Endodermal cell (in vitro differentiated cells): ENCODE data around the gene VPS54. TPM values are rescaled to one million over a fixed set of nuclear protein-coding genes. Genes with fewer than 3 reads are reported as not detected.

Source experiments
- DNase-seq: peaks from one replicate; pipeline ENCODE4 v3.0.0-alpha.2; 2017
- H3K27ac ChIP-seq: 2 replicates; pipeline ENCODE4 v1.5.1; 2013; ENCODE audit warnings: mild to moderate bottlenecking, low read depth, low read length, moderate library complexity
- H3K27me3 ChIP-seq: 2 replicates; pipeline ENCODE4 v1.6.1; 2013; ENCODE audit warnings: mild to moderate bottlenecking, low read length, moderate library complexity; ENCODE audit not compliant: insufficient read depth, control insufficient read depth, poor library complexity, severe bottlenecking
- H3K36me3 ChIP-seq: 2 replicates; pipeline ENCODE4 v1.7.0; 2013; ENCODE audit warnings: mild to moderate bottlenecking, low read length, moderate library complexity; ENCODE audit not compliant: control insufficient read depth, insufficient read depth
- H3K4me1 ChIP-seq: one replicate; pipeline ENCODE4 v1.7.0; 2013; ENCODE audit warnings: low read length; ENCODE audit not compliant: control insufficient read depth, insufficient read depth
- H3K4me3 ChIP-seq: 2 replicates; pipeline ENCODE4 v1.5.1; 2013; ENCODE audit warnings: mild to moderate bottlenecking, low read length, moderate library complexity
- H3K9ac ChIP-seq: 2 replicates; pipeline ENCODE4 v1.6.1; 2013; ENCODE audit warnings: mild to moderate bottlenecking, low read length, moderate library complexity; ENCODE audit not compliant: poor library complexity, severe bottlenecking; ENCODE audit errors: extremely low read depth
- H3K9me3 ChIP-seq: 2 replicates; pipeline ENCODE4 v1.6.1; 2013; ENCODE audit warnings: mild to moderate bottlenecking, low read length, moderate library complexity; ENCODE audit not compliant: control insufficient read depth
- H3K27ac Mint-ChIP-seq: 2 replicates; pipeline ENCODE4 v1.8.0; 2020; ENCODE audit warnings: mixed read lengths
- H3K27me3 Mint-ChIP-seq: 2 replicates; pipeline ENCODE4 v1.8.0; 2021; ENCODE audit warnings: mild to moderate bottlenecking, mixed read lengths; ENCODE audit not compliant: insufficient read depth
- H3K36me3 Mint-ChIP-seq: 2 replicates; pipeline ENCODE4 v1.8.0; 2020; ENCODE audit warnings: low read depth, mixed read lengths
- H3K4me1 Mint-ChIP-seq: 2 replicates; pipeline ENCODE4 v1.8.0; 2020; ENCODE audit warnings: mixed read lengths
- H3K4me3 Mint-ChIP-seq: 2 replicates; pipeline ENCODE4 v1.8.0; 2020; ENCODE audit warnings: mild to moderate bottlenecking, moderate library complexity, mixed read lengths
- H3K9me3 Mint-ChIP-seq: 2 replicates; pipeline ENCODE4 v1.8.0; 2020; ENCODE audit warnings: mild to moderate bottlenecking, mixed read lengths
- WGBS, 2 experiments: methylation state at CpG; one replicate each; pipeline versions ENCODE4 v1.1.5 to v1.1.7; 2013; ENCODE audit warnings: missing lambda C conversion rate in 2 of 2, mixed read lengths in 1 of 2; ENCODE audit not compliant: insufficient coverage in 1 of 2, insufficient read length in 1 of 2; 5-methylcytosine and 5-hydroxymethylcytosine counted together
- total RNA-seq, 2 donors: library from RNA; stranded (reverse); fragmentation: NEBNext Ultra II Directional in 1 of 2; extraction: Animal tissue kit (Norgen Biotek cat#: 25700) in 1 of 2; gene quantifications; 2 replicates in 1 of 2; 3 replicates in 1 of 2; pipeline ENCODE4 v1.2.1, GENCODE V29; 2021
- TF ChIP-seq, protein P1 (sequence below): fragments of 200-600 bp; sonication (generic); conservative IDR thresholded peaks from 2 replicates; pipeline ENCODE4 v1.5.0; 2021; ENCODE audit warnings: antibody characterized with exemption, mild to moderate bottlenecking

VPS54 gene
- total RNA-seq, 2 donors from 2014 or later, result 18.4 to 25.7 TPM

GRCh38 chr2:64054161-64054915 is 35.1 kb upstream of the VPS54 start:
- H3K27ac Mint-ChIP-seq, result no peak overlapping the region
- H3K36me3 Mint-ChIP-seq, result no peaks in the 10 kb centered on the region
- peaks cover 37% of the 10 kb centered on the region for H3K4me1 Mint-ChIP-seq
- no peak overlapping the region for H3K27ac ChIP-seq
- no peaks in the 10 kb centered on the region for H3K9me3 ChIP-seq
- 86 to 100% methylated on average over 2 to 4 of the region's 4 CpGs for WGBS, 2 experiments
- no peak overlapping the region for H3K9ac ChIP-seq
- TF ChIP-seq, protein P1, sequence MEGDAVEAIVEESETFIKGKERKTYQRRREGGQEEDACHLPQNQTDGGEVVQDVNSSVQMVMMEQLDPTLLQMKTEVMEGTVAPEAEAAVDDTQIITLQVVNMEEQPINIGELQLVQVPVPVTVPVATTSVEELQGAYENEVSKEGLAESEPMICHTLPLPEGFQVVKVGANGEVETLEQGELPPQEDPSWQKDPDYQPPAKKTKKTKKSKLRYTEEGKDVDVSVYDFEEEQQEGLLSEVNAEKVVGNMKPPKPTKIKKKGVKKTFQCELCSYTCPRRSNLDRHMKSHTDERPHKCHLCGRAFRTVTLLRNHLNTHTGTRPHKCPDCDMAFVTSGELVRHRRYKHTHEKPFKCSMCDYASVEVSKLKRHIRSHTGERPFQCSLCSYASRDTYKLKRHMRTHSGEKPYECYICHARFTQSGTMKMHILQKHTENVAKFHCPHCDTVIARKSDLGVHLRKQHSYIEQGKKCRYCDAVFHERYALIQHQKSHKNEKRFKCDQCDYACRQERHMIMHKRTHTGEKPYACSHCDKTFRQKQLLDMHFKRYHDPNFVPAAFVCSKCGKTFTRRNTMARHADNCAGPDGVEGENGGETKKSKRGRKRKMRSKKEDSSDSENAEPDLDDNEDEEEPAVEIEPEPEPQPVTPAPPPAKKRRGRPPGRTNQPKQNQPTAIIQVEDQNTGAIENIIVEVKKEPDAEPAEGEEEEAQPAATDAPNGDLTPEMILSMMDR, result no peak
- H3K4me3 ChIP-seq, result no peak overlapping the region
- H3K4me3 Mint-ChIP-seq, result no peak overlapping the region
- H3K27me3 Mint-ChIP-seq, result no peaks in the 10 kb centered on the region
- H3K9me3 Mint-ChIP-seq, result no peaks in the 10 kb centered on the region
- no peaks in the 10 kb centered on the region for H3K27me3 ChIP-seq
- no peaks in the 10 kb centered on the region for H3K36me3 ChIP-seq
- DNase-seq, result no peak
- peaks cover 8% of the 10 kb centered on the region for H3K4me1 ChIP-seq

GRCh38 chr2:64052463-64053241 is 33.4 kb upstream of the VPS54 start:
- TF ChIP-seq, protein P1, result no peak
- 86 to 99% methylated on average over 1 to 2 of the region's 3 CpGs for WGBS, 2 experiments
- Histone ChIP-seq H3K27ac (no peak overlapping the region), H3K9ac (no peak overlapping the region), H3K4me1 (peaks cover 8% of the 10 kb centered on the region), H3K4me3 (no peak overlapping the region), H3K9me3 (no peaks in the 10 kb centered on the region), H3K36me3 (no peaks in the 10 kb centered on the region), H3K27me3 (no peaks in the 10 kb centered on the region)
- no peaks in the 10 kb centered on the region for H3K36me3 Mint-ChIP-seq
- no peak overlapping the region for H3K4me3 Mint-ChIP-seq
- no peaks in the 10 kb centered on the region for H3K27me3 Mint-ChIP-seq
- no peaks in the 10 kb centered on the region for H3K9me3 Mint-ChIP-seq
- H3K27ac Mint-ChIP-seq, result no peak overlapping the region
- peaks cover 30% of the 10 kb centered on the region for H3K4me1 Mint-ChIP-seq
- DNase-seq, result no peak

- TF ChIP-seq, protein P1, result peak; percentile 92
- peak; percentile 86 for DNase-seq
- 0 to 36% methylated on average over 1 to 3 of the region's 3 CpGs for WGBS, 2 experiments
- Mint-ChIP-seq H3K36me3 (no peaks in the 10 kb centered on the region), H3K4me3 (no peak overlapping the region), H3K27me3 (no peaks in the 10 kb centered on the region), H3K4me1 (peaks cover 27% of the 10 kb centered on the region), H3K9me3 (no peaks in the 10 kb centered on the region), H3K27ac (peak overlapping the region; percentile 10)
- no peaks in the 10 kb centered on the region for H3K36me3 ChIP-seq
- no peaks in the 10 kb centered on the region for H3K9me3 ChIP-seq
- no peak overlapping the region for H3K4me3 ChIP-seq
- no peak overlapping the region for H3K27ac ChIP-seq
- peaks cover 8% of the 10 kb centered on the region for H3K4me1 ChIP-seq
- no peak overlapping the region for H3K9ac ChIP-seq
- no peaks in the 10 kb centered on the region for H3K27me3 ChIP-seq
Observed at GRCh38 chr2:64049633-64050220, 30.5 kb upstream of the VPS54 start.
